Colon (tissue), 2 donors: ENCODE results near the gene SLC4A4.

ENCODE experiments used
- FAIRE-seq: peaks from 2 replicates; lab custom pipeline; 2012; peaks lifted over from hg19 to GRCh38; lab: Jason Lieb, UNC
- donor health status: control.
- donor health status: control.

The SLC4A4 gene

DNA sequence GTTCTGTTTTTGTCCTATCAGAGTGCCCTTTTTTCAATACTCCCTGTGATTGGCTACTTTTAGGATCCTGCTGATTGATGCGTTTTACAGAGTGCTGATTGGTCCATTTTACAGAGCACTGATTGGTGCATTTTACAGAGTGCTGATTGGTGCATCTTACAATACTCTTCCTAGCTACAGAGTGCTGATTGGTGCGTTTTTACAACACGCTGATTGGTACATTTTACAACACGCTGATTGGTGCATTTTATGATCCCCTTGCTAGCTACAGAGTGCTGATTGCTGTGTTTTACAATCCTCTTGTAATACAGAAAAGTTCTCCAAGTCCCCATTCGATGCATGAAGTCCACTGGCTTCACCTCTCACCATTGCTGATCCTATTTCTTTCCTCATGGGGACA, 268.3 kb downstream of the SLC4A4 start:
- FAIRE-seq = no peak

DNA sequence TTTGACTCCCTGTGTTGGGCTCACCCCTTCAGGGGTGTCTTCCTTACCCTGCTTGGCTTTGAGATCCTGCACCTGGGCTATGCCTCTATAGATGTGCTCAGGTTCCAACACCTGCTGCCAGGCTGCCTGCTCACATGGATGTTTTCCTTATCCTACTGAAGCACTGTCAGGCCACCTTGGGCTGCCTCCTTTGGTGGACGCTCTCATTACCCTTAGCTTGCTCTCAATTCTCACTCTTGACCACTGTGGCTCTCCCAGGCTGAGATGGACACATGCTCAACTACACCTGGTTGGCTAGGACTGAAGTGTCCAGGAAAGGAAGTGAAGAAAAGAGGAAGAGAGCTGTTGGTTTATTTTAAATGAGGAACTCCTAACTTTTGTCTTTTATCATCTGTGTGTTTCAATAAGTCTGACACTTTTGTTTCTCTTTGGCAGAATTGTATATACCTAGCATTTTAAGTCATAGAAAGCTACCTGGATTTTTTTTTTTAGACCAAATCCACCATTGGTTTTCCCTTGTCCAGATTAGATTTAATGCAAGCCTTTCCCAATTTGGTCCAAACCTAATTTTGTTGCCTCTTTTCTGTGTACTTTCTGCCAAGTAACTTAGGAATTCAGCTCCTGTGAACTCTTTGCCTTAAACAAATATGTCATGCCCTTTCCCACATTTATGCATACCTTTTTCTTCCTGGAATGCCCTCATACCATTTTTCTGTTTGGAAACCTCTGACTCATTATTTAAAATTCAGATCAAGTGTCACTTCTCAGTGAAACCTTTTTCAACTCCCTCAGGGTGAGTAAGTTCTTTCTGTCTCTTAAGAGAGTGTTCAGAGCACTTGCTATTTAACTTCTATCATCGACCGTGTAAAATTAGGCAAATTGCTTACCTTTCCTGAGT, 269.2 kb downstream of the SLC4A4 start:
- no peak for FAIRE-seq

DNA sequence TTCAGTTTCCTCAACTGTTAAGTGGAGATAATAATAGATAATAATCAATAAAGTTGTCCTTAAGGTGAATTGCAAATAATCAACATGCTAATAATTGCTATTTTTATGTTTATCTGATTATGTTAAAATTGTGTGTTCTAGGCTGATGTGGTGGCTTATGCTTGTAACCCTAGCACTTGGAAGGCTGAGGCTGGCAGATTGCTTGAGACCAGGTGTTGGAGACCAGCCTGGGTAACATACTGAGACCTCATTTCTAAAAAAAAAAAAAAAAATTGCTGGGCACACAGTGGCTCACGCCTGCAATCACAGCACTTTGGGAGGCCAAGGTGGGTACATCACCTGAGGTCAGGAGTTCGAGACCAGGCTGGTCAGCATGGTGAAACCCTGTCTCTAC, 269.9 kb downstream of the SLC4A4 start:
- FAIRE-seq = no peak

DNA sequence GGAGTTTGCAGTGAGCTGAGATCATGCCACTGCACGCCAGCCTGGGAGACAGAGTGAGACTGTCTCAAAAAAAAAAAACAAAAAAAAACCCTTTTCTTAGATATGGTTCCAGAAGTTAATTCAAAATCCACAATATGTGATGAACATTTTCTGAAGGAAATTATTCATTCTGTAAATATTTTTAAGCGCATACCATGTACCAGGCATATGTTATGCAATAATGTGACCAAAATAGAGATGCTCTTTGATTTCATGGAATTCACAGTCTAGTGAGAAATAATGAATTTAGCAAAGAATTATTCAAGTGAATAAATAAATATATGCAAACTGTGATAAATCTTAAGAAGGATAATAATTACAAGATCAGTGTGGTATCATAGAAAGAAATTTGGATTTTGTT, 270.3 kb downstream of the SLC4A4 start:
- FAIRE-seq = no peak

DNA sequence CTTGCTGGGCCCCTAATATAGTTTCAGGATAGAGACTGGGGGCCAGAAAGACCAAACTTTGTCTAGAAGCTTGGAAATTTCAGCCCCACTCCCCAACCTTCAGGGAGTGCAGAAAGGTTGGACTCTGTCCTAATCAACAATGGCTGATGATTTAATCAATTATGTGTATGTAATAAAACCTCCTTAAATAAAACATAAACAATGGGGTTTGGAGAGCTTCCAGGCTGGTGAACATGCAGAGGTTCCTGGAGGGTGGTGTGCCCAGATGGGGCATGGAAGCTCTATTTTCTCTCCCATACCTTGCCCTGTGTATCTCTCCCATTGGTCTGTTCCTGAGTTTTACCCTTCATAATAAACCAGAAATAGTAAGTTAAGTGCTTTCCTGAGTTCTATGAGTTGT, 270.8 kb downstream of the SLC4A4 start:
- FAIRE-seq = no peak

- FAIRE-seq = no peak
Measured at GRCh38 chr4:71614621-71615020, 275.8 kb downstream of the SLC4A4 start.

DNA sequence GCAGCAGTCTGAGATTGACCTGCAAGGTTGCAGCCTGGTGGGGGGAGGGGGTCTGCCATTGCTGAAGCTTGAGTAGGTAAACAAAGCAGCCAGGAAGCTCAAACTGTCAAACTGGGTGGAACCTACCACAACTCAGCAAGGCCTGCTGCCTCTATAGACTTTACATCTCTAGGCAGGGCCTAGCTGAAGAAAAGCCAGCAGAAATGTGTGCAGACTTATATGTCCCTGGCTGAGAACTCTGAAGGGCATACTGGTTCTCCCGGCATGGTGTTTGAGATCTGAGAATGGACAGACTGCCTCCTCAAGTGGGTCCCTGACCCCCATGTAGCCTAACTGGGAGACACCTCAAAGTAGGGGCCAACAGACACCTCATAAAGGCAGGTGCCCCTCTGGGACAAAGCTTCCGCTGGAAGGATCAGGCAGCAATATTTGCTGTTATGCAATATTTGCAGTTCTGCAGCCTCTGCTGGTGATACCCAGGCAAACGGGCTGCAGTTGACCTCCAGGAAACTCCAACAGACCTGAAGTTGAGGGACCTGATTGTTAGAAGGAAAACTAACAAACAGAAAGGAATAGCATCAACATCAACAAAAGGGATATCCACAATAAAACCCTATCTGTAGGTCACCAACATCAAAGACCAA, 277.5 kb downstream of the SLC4A4 start:
- FAIRE-seq = no peak
